GM23338 (cell line): ENCODE data around the gene ACTL6B. TPM values are rescaled to one million over a fixed set of nuclear protein-coding genes. Genes with fewer than 3 reads are reported as not detected.

Experiments
- ATAC-seq: fragments of 200-7000 bp; cut with Tn5 transposase; 3 replicates; pipeline ENCODE4 v1.9.1; 2020
- DNase-seq: peaks from one replicate; pipeline ENCODE4 v3.0.0-alpha.2; 2015; ENCODE audit warnings: low spot score
- H2AFZ ChIP-seq: fragments of 200-600 bp; sonication (generic); 2 replicates; pipeline ENCODE4 v1.8.0; 2016; ENCODE audit warnings: antibody characterized with exemption, mild to moderate bottlenecking, moderate library complexity
- H3F3A ChIP-seq: fragments of 200-600 bp; sonication (generic); replicated peaks from 2 replicates; pipeline ENCODE4 v1.8.0; 2017; ENCODE audit warnings: antibody characterized with exemption, mixed run types, low read depth
- H3K27ac ChIP-seq: fragments of 200-600 bp; sonication (generic); 2 replicates; pipeline ENCODE4 v1.6.1; 2016; ENCODE audit warnings: low read depth
- H3K27me3 ChIP-seq: fragments of 200-600 bp; sonication (generic); 2 replicates; pipeline ENCODE4 v1.8.0; 2016; ENCODE audit warnings: mild to moderate bottlenecking, mixed run types, moderate library complexity; ENCODE audit not compliant: insufficient read depth
- H3K36me3 ChIP-seq: fragments of 200-600 bp; sonication (generic); 2 replicates; pipeline ENCODE4 v1.8.0; 2016; ENCODE audit warnings: mild to moderate bottlenecking; ENCODE audit not compliant: insufficient read depth
- H3K4me1 ChIP-seq: fragments of 200-600 bp; sonication (generic); 2 replicates; pipeline ENCODE4 v1.8.0; 2016; ENCODE audit warnings: mild to moderate bottlenecking, moderate library complexity; ENCODE audit not compliant: insufficient read depth
- H3K4me2 ChIP-seq: fragments of 200-600 bp; sonication (generic); 2 replicates; pipeline ENCODE4 v1.7.1; 2017; ENCODE audit warnings: mixed run types
- H3K4me3 ChIP-seq: fragments of 200-600 bp; sonication (generic); 2 replicates; pipeline ENCODE4 v1.6.1; 2016; ENCODE audit warnings: mixed run types
- H3K79me2 ChIP-seq: fragments of 200-600 bp; sonication (generic); replicated peaks from 2 replicates; pipeline ENCODE4 v1.8.0; 2017; ENCODE audit warnings: mild to moderate bottlenecking; ENCODE audit not compliant: insufficient read depth
- H3K9me2 ChIP-seq: fragments of 200-600 bp; sonication (generic); 2 replicates; pipeline ENCODE4 v1.8.0; 2017; ENCODE audit not compliant: insufficient read depth
- H4K20me1 ChIP-seq: fragments of 200-600 bp; sonication (generic); replicated peaks from 2 replicates; pipeline ENCODE4 v1.8.0; 2017; ENCODE audit warnings: mild to moderate bottlenecking; ENCODE audit not compliant: insufficient read depth
- H3K27ac Mint-ChIP-seq: 2 replicates; pipeline ENCODE4 v1.8.0; 2020; ENCODE audit warnings: inconsistent platforms, mild to moderate bottlenecking, moderate library complexity, mixed read lengths
- H3K27me3 Mint-ChIP-seq: 3 replicates; pipeline ENCODE4 v1.8.0; 2022; ENCODE audit warnings: low read depth, mild to moderate bottlenecking, moderate library complexity, mixed read lengths, inconsistent platforms; ENCODE audit not compliant: insufficient read depth, poor library complexity
- H3K36me3 Mint-ChIP-seq: 3 replicates; pipeline ENCODE4 v1.8.0; 2021; ENCODE audit warnings: low read depth, mild to moderate bottlenecking, inconsistent platforms, moderate library complexity, mixed read lengths
- H3K4me1 Mint-ChIP-seq: 3 replicates; pipeline ENCODE4 v1.8.0; 2020; ENCODE audit warnings: mild to moderate bottlenecking, inconsistent platforms, mixed read lengths
- H3K4me3 Mint-ChIP-seq: 3 replicates; pipeline ENCODE4 v1.8.0; 2021; ENCODE audit warnings: moderate library complexity, mild to moderate bottlenecking, inconsistent platforms, mixed read lengths
- H3K9me3 Mint-ChIP-seq: 3 replicates; pipeline ENCODE4 v1.8.0; 2020; ENCODE audit warnings: moderate library complexity, mild to moderate bottlenecking, inconsistent platforms, mixed read lengths
- CREB1 ChIP-seq: fragments of 250-450 bp; sonication (Bioruptor Pico); IDR thresholded peaks from 2 replicates; pipeline ENCODE4 v1.5.0; 2020; ENCODE audit warnings: low read depth, mild to moderate bottlenecking, moderate library complexity
- EZH2 ChIP-seq: fragments of 200-600 bp; sonication (generic); IDR thresholded peaks from one replicate; pipeline ENCODE4 v1.8.0; 2017; ENCODE audit warnings: antibody characterized with exemption, mild to moderate bottlenecking, low read depth; ENCODE audit not compliant: unreplicated experiment
- EZH2phosphoT487 ChIP-seq: fragments of 200-600 bp; sonication (generic); IDR thresholded peaks from one replicate; pipeline ENCODE4 v1.8.1; 2018; ENCODE audit warnings: antibody characterized with exemption; ENCODE audit not compliant: unreplicated experiment
- JUNB ChIP-seq: IDR thresholded peaks from one replicate; pipeline ENCODE4 v1.6.1; 2016; ENCODE audit warnings: antibody characterized with exemption; ENCODE audit not compliant: unreplicated experiment
- NANOG ChIP-seq: IDR thresholded peaks from 2 replicates; pipeline ENCODE4 v1.6.1; 2016; ENCODE audit warnings: antibody characterized with exemption, borderline replicate concordance
- POLR2AphosphoS5 ChIP-seq: IDR thresholded peaks from 2 replicates; pipeline ENCODE4 v1.6.1; 2016; ENCODE audit warnings: antibody characterized with exemption, low read depth
- REST ChIP-seq: IDR thresholded peaks from one replicate; pipeline ENCODE4 v1.6.1; 2018; ENCODE audit warnings: antibody characterized with exemption; ENCODE audit not compliant: unreplicated experiment
- STAT1 ChIP-seq: IDR thresholded peaks from one replicate; pipeline ENCODE4 v1.6.1; 2016; ENCODE audit warnings: antibody characterized with exemption; ENCODE audit not compliant: unreplicated experiment
- ZNF114 ChIP-seq: fragments of 250-450 bp; sonication (Bioruptor Pico); IDR thresholded peaks from 2 replicates; pipeline ENCODE4 v1.5.0; 2020; ENCODE audit warnings: mild to moderate bottlenecking, moderate library complexity
- ZNF331 ChIP-seq: fragments of 250-450 bp; sonication (Bioruptor Pico); IDR thresholded peaks from 2 replicates; pipeline ENCODE4 v1.5.0; 2020; ENCODE audit warnings: low read depth, mild to moderate bottlenecking, moderate library complexity
- ZNF462 ChIP-seq: fragments of 250-450 bp; sonication (Bioruptor Pico); IDR thresholded peaks from 2 replicates; pipeline ENCODE4 v1.5.0; 2020; ENCODE audit warnings: mild to moderate bottlenecking, moderate library complexity
- polyA plus RNA-seq: library from polyadenylated mRNA; unstranded; fragments of >200 nt; fragmentation: Nextera tagmentation; extraction: Ambion mirVana; gene quantifications from 2 replicates; pipeline ENCODE4 v1.2.1, GENCODE V29; 2016
- total RNA-seq: library from RNA; depleted of rRNA; stranded (reverse); fragments of >200 nt; shearing (Covaris generic); gene quantifications from 2 replicates; pipeline ENCODE4 v1.2.3, GENCODE V29; 2014
- TF ChIP-seq, protein P1 (sequence below): IDR thresholded peaks from 2 replicates; pipeline ENCODE4 v1.6.1; 2016; ENCODE audit warnings: antibody characterized with exemption
- TF ChIP-seq, protein P2 (sequence below), 2 experiments: fragments of 200-600 bp in 1 of 2; sonication (generic) in 1 of 2; conservative IDR thresholded peaks; 2 replicates each; pipeline versions ENCODE4 v1.5.1 to v1.6.1; 2016 to 2017; ENCODE audit warnings: antibody characterized with exemption in 2 of 2, low read depth in 2 of 2, mild to moderate bottlenecking in 2 of 2, moderate library complexity in 1 of 2

Gene ACTL6B
- total and polyA plus RNA-seq, 2 experiments from 2014 or later: 0.69 to 2.5 TPM

DNA sequence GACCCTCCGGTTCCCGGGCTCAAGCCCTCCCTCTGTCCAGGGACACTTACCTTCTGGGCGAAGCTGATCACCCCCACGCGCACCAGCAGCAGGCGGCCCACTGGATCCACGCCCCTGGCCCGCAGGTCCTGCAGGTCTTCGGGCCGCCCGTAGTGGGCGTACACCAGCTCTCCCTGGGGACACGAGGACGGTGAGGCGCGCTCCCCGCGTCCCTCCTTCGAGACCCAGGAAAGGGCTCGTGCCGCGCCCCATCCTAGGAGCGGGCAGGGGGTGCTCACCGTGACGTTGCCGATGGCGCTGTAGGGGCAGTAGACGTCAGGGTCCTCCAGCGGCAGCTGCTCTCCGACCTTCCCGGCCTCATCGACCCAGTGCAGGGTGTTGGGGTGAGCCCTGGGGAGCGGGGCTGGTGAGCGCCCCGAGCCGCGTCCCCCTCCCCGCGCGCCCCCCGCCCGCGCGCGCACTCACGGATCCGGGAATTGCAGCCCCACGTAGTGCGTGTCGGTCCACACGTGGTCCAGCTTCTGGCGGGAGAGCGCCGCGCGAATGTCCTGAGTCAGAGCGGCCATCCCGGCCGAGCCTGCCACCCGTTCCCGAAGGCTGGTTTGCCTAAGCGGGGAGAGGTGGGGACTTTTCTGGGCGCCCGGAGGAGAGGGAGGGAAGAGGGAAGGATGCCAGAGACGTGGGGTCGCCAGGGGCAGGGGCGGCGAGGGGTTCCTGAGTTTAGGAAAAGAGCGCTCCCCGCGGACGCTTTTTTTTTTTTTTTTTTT, 23.1 kb downstream of the ACTL6B start:
- H3K9me3 Mint-ChIP-seq: no peaks in the 10 kb centered on the region; the same call in 2 of the 3 replicates
- Histone ChIP-seq H3K27ac (no peak overlapping the region), H3K4me3 (peak overlapping the region; percentile 82), H3K4me2 (peak overlapping the region; percentile 85), H3K9me2 (no peaks in the 10 kb centered on the region), H3K79me2 (no peaks in the 10 kb centered on the region), H3K27me3 (peaks cover 17% of the 10 kb centered on the region), H3F3A (peaks cover 9% of the 10 kb centered on the region; the same call in 1 of the 2 replicates), H4K20me1 (no peaks in the 10 kb centered on the region), H3K4me1 (no peaks in the 10 kb centered on the region; the same call in 1 of the 2 replicates), H3K36me3 (no peaks in the 10 kb centered on the region), H2AFZ (peak overlapping the region; percentile 97)
- TF ChIP-seq STAT1 (no peak), NANOG (no peak), ZNF114 (CRISPR knock-in tag) (no peak), EZH2 (no peak), ZNF331 (CRISPR knock-in tag) (no peak), EZH2phosphoT487 (no peak), CREB1 (CRISPR knock-in tag) (peak; percentile 61), JUNB (no peak), POLR2AphosphoS5 (peak; percentile 66), ZNF462 (no peak), REST (no peak)
- TF ChIP-seq, protein P1, sequence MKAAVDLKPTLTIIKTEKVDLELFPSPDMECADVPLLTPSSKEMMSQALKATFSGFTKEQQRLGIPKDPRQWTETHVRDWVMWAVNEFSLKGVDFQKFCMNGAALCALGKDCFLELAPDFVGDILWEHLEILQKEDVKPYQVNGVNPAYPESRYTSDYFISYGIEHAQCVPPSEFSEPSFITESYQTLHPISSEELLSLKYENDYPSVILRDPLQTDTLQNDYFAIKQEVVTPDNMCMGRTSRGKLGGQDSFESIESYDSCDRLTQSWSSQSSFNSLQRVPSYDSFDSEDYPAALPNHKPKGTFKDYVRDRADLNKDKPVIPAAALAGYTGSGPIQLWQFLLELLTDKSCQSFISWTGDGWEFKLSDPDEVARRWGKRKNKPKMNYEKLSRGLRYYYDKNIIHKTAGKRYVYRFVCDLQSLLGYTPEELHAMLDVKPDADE: no peak
- TF ChIP-seq, protein P2, sequence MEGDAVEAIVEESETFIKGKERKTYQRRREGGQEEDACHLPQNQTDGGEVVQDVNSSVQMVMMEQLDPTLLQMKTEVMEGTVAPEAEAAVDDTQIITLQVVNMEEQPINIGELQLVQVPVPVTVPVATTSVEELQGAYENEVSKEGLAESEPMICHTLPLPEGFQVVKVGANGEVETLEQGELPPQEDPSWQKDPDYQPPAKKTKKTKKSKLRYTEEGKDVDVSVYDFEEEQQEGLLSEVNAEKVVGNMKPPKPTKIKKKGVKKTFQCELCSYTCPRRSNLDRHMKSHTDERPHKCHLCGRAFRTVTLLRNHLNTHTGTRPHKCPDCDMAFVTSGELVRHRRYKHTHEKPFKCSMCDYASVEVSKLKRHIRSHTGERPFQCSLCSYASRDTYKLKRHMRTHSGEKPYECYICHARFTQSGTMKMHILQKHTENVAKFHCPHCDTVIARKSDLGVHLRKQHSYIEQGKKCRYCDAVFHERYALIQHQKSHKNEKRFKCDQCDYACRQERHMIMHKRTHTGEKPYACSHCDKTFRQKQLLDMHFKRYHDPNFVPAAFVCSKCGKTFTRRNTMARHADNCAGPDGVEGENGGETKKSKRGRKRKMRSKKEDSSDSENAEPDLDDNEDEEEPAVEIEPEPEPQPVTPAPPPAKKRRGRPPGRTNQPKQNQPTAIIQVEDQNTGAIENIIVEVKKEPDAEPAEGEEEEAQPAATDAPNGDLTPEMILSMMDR (conservative IDR thresholded peaks at IDR 0.05; ENCODE audit: low read depth in 2 of 2): peak; percentile 45 to 61
- ATAC-seq (peak; percentile 63), DNase-seq (peak; percentile 65)
- H3K27ac Mint-ChIP-seq: no peak overlapping the region
- H3K4me3 Mint-ChIP-seq: peak overlapping the region; percentile 72
- no peaks in the 10 kb centered on the region; the same call in 2 of the 3 replicates for H3K36me3 Mint-ChIP-seq
- H3K27me3 Mint-ChIP-seq: peaks cover 28% of the 10 kb centered on the region
- H3K4me1 Mint-ChIP-seq: peaks cover 3% of the 10 kb centered on the region; the same call in 1 of the 3 replicates
